Neural cell (in vitro differentiated cells): ENCODE data around the gene LAMC2. TPM values are rescaled to one million over a fixed set of nuclear protein-coding genes. Genes with fewer than 3 reads are reported as not detected.

ENCODE experiments used
- H2AFZ ChIP-seq: fragments of 200-600, 300-800 bp; sonication (generic), shearing (Covaris generic); 2 replicates; pipeline ENCODE4 v1.6.0; 2014; ENCODE audit warnings: low read depth, mild to moderate bottlenecking, antibody characterized with exemption, low read length, moderate library complexity
- H3F3A ChIP-seq: fragments of 200-600 bp; shearing (Covaris generic); 2 replicates; pipeline ENCODE4 v1.6.1; 2016; ENCODE audit warnings: mild to moderate bottlenecking, moderate library complexity, mixed read lengths, antibody characterized with exemption, low read length; ENCODE audit not compliant: insufficient read depth, poor library complexity, severe bottlenecking
- H3K27ac ChIP-seq: fragments of 200-600, 300-800 bp; sonication (generic), shearing (Covaris generic); 2 replicates; pipeline ENCODE4 v1.5.1; 2014; ENCODE audit warnings: mild to moderate bottlenecking, low read length, moderate library complexity
- H3K27me3 ChIP-seq: fragments of 300-800, 200-600 bp; sonication (generic), shearing (Covaris generic); 2 replicates; pipeline ENCODE4 v1.6.0; 2014; ENCODE audit warnings: mild to moderate bottlenecking, low read depth, low read length, moderate library complexity; ENCODE audit not compliant: insufficient read depth
- H3K36me3 ChIP-seq: fragments of 300-800, 200-600 bp; sonication (generic), shearing (Covaris generic); 2 replicates; pipeline ENCODE4 v1.5.1; 2014; ENCODE audit warnings: mild to moderate bottlenecking, antibody characterized with exemption, low read length, moderate library complexity; ENCODE audit not compliant: insufficient read depth
- H3K4me2 ChIP-seq: fragments of 300-800, 200-600 bp; sonication (generic), shearing (Covaris generic); 2 replicates; pipeline ENCODE4 v1.6.0; 2014; ENCODE audit warnings: mild to moderate bottlenecking, low read length
- H3K4me3 ChIP-seq: fragments of 300-800, 200-600 bp; sonication (generic), shearing (Covaris generic); 2 replicates; pipeline ENCODE4 v1.5.1; 2014; ENCODE audit warnings: mild to moderate bottlenecking, low read length, moderate library complexity
- H3K79me2 ChIP-seq: fragments of 200-600 bp; shearing (Covaris generic); replicated peaks from 2 replicates; pipeline ENCODE4 v1.6.0; 2014; ENCODE audit warnings: mild to moderate bottlenecking, low read length, moderate library complexity; ENCODE audit not compliant: insufficient read depth
- H3K9ac ChIP-seq: fragments of 300-800, 200-600 bp; sonication (generic), shearing (Covaris generic); 2 replicates; pipeline ENCODE4 v1.6.1; 2016; ENCODE audit warnings: mild to moderate bottlenecking, low read length, mixed read lengths
- H3K9me2 ChIP-seq: fragments of 200-600 bp; shearing (Covaris generic); 2 replicates; pipeline ENCODE4 v1.6.1; 2016; ENCODE audit warnings: mild to moderate bottlenecking, low read length, mixed read lengths; ENCODE audit not compliant: insufficient read depth
- H3K9me3 ChIP-seq: fragments of 200-600, 300-800 bp; sonication (generic), shearing (Covaris generic); 2 replicates; pipeline ENCODE4 v1.6.1; 2016; ENCODE audit warnings: mild to moderate bottlenecking, mixed run types, low read length, moderate library complexity, mixed read lengths
- H4K20me1 ChIP-seq: fragments of 200-600 bp; shearing (Covaris generic); 2 replicates; pipeline ENCODE4 v1.6.1; 2016; ENCODE audit warnings: mild to moderate bottlenecking, mixed run types; ENCODE audit not compliant: insufficient read depth
- CTCF ChIP-seq: fragments of 450-650 bp; IDR thresholded peaks from 2 replicates; pipeline ENCODE4 v1.5.1; 2014; ENCODE audit warnings: antibody characterized with exemption, mild to moderate bottlenecking, moderate library complexity; ENCODE audit not compliant: poor library complexity, severe bottlenecking
- EP300 ChIP-seq: fragments of 450-650 bp; conservative IDR thresholded peaks from 2 replicates; pipeline ENCODE4 v1.6.1; 2014; ENCODE audit warnings: antibody characterized with exemption, mild to moderate bottlenecking, moderate library complexity; ENCODE audit not compliant: poor library complexity, severe bottlenecking
- EZH2 ChIP-seq: fragments of 200-600, 300-800 bp; shearing (Covaris generic), sonication (generic); IDR thresholded peaks from 2 replicates; pipeline ENCODE4 v1.6.1; 2014; ENCODE audit warnings: antibody characterized with exemption, low read length, borderline replicate concordance, mild to moderate bottlenecking; ENCODE audit not compliant: insufficient read depth, poor library complexity, severe bottlenecking
- MXI1 ChIP-seq: fragments of 450-650 bp; conservative IDR thresholded peaks from 2 replicates; pipeline ENCODE4 v1.6.1; 2014; ENCODE audit warnings: antibody characterized with exemption, mild to moderate bottlenecking; ENCODE audit not compliant: poor library complexity, severe bottlenecking
- POLR2AphosphoS5 ChIP-seq: IDR thresholded peaks from 2 replicates; pipeline ENCODE4 v1.6.1; 2012
- RAD21 ChIP-seq: fragments of 450-650 bp; conservative IDR thresholded peaks from 2 replicates; pipeline ENCODE4 v1.6.1; 2014; ENCODE audit warnings: antibody characterized with exemption, mild to moderate bottlenecking, moderate library complexity
- REST ChIP-seq: IDR thresholded peaks from 2 replicates; pipeline ENCODE4 v1.6.1; 2012; ENCODE audit warnings: borderline replicate concordance
- SMC3 ChIP-seq: fragments of 450-650 bp; conservative IDR thresholded peaks from 2 replicates; pipeline ENCODE4 v1.6.1; 2014; ENCODE audit warnings: antibody characterized with exemption, mild to moderate bottlenecking, moderate library complexity; ENCODE audit not compliant: poor library complexity
- TAF1 ChIP-seq: IDR thresholded peaks from 2 replicates; pipeline ENCODE4 v1.6.1; 2012; ENCODE audit warnings: low read depth
- polyA plus RNA-seq: library from polyadenylated mRNA; depleted of rRNA; stranded (reverse); fragments of >200 nt; gene quantifications from 2 replicates; pipeline ENCODE4 v1.2.3, GENCODE V29; 2014

Gene LAMC2
- polyA plus RNA-seq, 1 donor from 2014 or later = 0.67 TPM

- Histone ChIP-seq H3K36me3 (no peaks in the 10 kb centered on the region), H3K27ac (peak overlapping the region; percentile 64), H3K4me2 (peak overlapping the region; percentile 42), H3F3A (no peaks in the 10 kb centered on the region), H2AFZ (no peak overlapping the region), H3K9ac (peak overlapping the region; percentile 36), H3K4me3 (peak overlapping the region; percentile 47), H3K9me2 (no peaks in the 10 kb centered on the region), H3K79me2 (no peaks in the 10 kb centered on the region), H3K27me3 (no peaks in the 10 kb centered on the region), H3K9me3 (no peaks in the 10 kb centered on the region), H4K20me1 (no peaks in the 10 kb centered on the region)
- TF ChIP-seq EP300 = no peak
- no peak for TF ChIP-seq EZH2
- no peak for TF ChIP-seq MXI1
- no peak for TF ChIP-seq SMC3
- TF ChIP-seq POLR2AphosphoS5 = no peak
- TF ChIP-seq REST = no peak
- TF ChIP-seq TAF1 = no peak
- no peak for TF ChIP-seq RAD21
- no peak for TF ChIP-seq CTCF
Measured at GRCh38 chr1:183214021-183214970, 28.2 kb downstream of the LAMC2 start.

- no peaks in the 10 kb centered on the region for H3K9me3 ChIP-seq
- peak overlapping the region; percentile 64 for H3K27ac ChIP-seq
- H3K9me2 ChIP-seq = no peaks in the 10 kb centered on the region
- no peaks in the 10 kb centered on the region for H3F3A ChIP-seq
- peak overlapping the region; percentile 47 for H3K4me3 ChIP-seq
- no peaks in the 10 kb centered on the region for H3K79me2 ChIP-seq
- TF ChIP-seq POLR2AphosphoS5 (peak; percentile 72), EP300 (peak; percentile 89), CTCF (no peak), MXI1 (peak; percentile 40)
- H2AFZ ChIP-seq = no peak overlapping the region
- H4K20me1 ChIP-seq = no peaks in the 10 kb centered on the region
- H3K4me2 ChIP-seq = peak overlapping the region; percentile 42
- peak overlapping the region; percentile 36 for H3K9ac ChIP-seq
- H3K27me3 ChIP-seq = no peaks in the 10 kb centered on the region
- H3K36me3 ChIP-seq = no peaks in the 10 kb centered on the region
Measured at GRCh38 chr1:183215076-183215720, 29.1 kb downstream of the LAMC2 start.
